RCC 7860 (cell line): ENCODE data around the gene HEXD.
A peak's percentile ranks its signal among the peaks of the same experiment; 100 is the strongest.

Experiments used
- DNase-seq: peaks from one replicate; pipeline ENCODE4 v3.0.0-alpha.2; 2015; ENCODE audit warnings: low spot score
- FAIRE-seq: peaks from 2 replicates; lab custom pipeline; 2012; peaks lifted over from hg19 to GRCh38; lab: Jason Lieb, UNC

The HEXD gene

GRCh38 chr17:82414548-82415281 lies 3.4 kb upstream of the HEXD start:
- DNase-seq (no peak), FAIRE-seq (no peak)

GRCh38 chr17:82415336-82415735 lies 2.8 kb upstream of the HEXD start:
- no peak for FAIRE-seq
- DNase-seq, result no peak

DNA sequence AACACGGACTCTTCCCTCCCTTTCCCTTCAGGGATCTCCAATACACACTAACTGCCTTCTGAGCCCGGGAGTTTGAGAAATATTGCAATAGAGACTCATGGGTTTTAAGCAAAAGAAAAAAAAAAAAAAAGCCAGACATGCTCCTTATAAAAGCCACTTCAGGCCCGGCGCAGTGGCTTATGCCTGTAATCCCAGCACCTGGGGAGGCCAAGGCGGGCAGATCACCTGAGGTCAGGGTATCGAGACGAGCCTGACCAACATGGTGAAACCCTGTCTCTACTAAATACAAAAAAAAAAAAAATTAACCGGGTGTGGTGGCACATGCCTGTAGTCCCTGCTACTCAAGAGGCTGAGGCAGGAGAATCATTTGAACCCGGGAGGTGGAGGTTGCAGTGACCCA lies 2.4 kb upstream of the HEXD start:
- DNase-seq (no peak), FAIRE-seq (no peak)

- DNase-seq, result no peak
- no peak for FAIRE-seq
Measured at GRCh38 chr17:82416264-82416663, 1.9 kb upstream of the HEXD start.

DNA sequence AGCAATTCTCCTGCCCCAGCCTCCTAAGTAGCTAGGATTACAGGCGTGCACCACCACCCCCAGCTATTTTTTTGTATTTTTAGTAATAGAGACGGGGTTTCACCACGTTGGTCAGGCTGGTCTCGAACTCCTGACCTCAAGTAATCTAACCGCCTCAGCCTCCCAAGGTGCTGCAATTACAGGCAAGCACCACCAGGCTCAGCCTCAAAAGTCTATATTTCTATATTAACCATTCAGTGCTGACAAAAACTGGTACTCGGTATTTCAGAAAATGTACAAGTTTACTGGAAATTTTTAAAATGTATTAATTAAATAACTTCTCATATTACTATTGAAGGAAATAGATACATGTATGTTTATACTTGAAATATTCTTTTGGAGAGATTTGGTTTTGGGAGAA lies 1.4 kb upstream of the HEXD start:
- FAIRE-seq (no peak), DNase-seq (no peak)

DNA sequence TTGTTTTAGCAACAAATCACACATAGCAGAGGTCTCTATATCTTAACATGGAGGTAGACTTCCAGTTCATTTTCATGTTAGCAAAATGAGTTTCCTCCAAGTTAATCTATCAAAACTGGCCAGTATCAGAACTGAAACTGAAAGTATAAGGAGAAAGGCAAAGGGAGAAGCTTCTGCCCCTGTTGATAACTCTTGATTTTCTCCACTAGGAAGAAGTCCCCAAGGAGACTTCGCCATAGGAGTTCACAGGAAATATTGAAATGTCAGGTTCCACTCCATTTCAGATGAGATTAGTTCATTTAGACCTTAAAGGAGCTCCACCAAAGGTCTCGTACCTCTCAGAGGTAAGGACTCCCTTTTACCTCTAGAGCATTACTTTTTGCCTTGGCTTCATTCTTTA lies 1.4 kb downstream of the HEXD start:
- DNase-seq, result no peak
- FAIRE-seq, result no peak

- no peak for FAIRE-seq
- DNase-seq, result no peak
Measured at GRCh38 chr17:82424001-82424862, 6.1 kb downstream of the HEXD start.

- FAIRE-seq (no peak), DNase-seq (no peak)
Measured at GRCh38 chr17:82424863-82425159, 6.7 kb downstream of the HEXD start.

- no peak for DNase-seq
- no peak for FAIRE-seq
Measured at GRCh38 chr17:82428546-82428945, 10.4 kb downstream of the HEXD start.

- DNase-seq (no peak), FAIRE-seq (no peak)
Measured at GRCh38 chr17:82429824-82430223, 11.7 kb downstream of the HEXD start.

GRCh38 chr17:82432017-82432416 lies 13.9 kb downstream of the HEXD start:
- DNase-seq (no peak), FAIRE-seq (no peak)

DNA sequence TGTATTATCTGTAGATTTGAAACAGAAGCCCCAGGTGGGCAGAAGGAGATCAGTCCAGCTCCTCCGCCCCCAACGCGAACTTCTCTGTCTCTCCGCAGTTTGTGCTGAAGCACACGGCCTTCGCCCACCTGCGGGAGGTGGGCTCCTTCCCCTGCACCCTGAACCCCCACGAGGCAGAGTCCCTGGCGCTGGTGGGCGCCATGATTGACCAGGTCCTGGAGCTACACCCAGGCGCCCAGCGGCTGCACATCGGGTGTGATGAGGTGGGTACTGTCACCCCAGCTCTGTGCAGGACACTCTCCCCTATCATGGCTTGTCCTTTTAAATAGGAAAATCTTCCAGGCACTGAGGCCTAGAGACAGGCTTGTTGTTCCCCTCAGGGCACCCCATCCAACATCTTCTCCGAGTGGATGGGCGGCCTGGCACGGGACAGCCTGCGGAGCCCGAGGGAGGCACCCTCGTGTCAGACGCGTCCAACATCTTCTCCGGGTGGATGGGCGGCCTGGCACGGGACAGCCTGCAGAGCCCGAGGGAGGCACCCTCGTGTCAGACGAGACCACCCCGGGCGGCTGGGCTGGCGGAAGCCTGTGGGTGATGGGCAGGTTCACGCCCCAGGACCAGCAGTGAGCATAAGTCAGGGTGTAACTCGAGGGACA lies 15.5 kb downstream of the HEXD start:
- DNase-seq (no peak), FAIRE-seq (no peak)

- FAIRE-seq (no peak), DNase-seq (no peak)
Measured at GRCh38 chr17:82434216-82434565, 16.0 kb downstream of the HEXD start.

DNA sequence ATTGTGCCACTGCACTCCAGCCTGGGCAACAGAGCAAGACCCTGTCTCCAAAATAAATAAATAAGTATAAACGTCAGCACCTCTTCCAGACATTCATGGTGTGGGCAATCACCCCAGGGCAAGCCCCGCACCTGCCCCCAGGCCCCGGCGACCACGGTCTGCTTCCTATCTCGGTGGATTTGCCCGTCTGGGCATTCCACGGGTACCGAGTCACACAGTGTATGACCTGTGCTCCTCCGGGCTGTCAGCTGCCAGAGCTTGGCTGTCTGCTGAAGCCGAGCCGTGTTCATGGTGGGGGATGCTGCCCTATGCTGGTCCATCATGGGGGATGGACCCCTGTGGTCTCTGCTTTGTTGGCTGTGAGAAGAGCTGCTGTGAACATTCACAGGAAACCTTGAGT lies 17.0 kb downstream of the HEXD start:
- FAIRE-seq (no peak), DNase-seq (peak; percentile 66)

- FAIRE-seq (no peak), DNase-seq (peak; percentile 39)
Measured at GRCh38 chr17:82435601-82436583, 17.7 kb downstream of the HEXD start.

DNA sequence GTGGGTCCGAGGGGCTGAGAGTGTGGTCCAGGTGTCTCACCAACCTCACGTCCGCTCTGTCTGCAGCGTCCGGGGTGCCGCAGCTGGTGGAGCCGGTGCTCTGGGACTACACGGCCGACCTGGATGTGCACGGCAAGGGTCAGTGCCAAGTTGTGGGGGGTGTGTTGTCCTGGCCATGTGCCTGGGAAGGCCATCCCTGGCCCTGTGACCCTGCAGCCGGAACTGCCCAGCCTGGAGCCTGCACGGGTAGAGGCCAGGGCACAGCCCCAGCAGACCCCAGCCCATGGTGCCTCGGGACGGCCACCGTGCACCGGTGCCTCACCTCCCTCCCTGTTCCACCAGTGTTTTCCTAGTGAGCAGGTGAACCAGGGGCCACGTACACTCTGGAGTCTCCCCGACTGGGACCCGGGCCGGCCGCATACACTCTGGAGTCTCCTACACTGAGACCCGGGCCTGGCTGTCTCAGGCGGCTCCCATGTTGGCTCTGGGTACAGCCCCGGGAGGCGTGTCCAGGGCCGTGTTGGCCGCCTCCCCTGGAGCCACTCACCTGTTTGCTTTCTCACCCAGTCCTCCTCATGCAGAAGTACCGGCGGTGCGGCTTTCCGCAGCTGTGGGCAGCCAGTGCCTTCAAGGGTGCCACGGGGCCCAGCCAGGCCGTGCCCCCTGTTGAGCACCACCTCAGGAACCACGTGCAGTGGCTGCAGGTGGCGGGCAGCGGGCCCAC lies 18.6 kb downstream of the HEXD start:
- FAIRE-seq (no peak), DNase-seq (no peak)

DNA sequence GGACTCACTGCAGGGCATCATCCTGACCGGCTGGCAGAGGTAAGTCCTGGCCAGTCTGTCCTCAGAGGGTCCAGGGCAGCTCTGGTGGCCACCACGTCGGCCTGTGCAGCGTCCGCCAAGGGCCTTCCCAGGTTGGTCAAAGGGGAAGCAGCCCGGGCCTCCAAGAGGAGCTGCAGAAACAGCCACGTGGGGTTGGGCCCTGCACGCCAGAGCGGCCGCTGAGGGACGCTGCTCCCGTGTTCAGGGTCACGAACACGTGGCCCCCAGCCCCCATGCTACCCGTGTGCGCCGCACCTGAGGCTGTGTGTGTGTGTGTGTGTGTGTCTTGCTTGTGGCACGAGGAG lies 19.1 kb downstream of the HEXD start:
- FAIRE-seq, result no peak
- DNase-seq, result no peak

DNA sequence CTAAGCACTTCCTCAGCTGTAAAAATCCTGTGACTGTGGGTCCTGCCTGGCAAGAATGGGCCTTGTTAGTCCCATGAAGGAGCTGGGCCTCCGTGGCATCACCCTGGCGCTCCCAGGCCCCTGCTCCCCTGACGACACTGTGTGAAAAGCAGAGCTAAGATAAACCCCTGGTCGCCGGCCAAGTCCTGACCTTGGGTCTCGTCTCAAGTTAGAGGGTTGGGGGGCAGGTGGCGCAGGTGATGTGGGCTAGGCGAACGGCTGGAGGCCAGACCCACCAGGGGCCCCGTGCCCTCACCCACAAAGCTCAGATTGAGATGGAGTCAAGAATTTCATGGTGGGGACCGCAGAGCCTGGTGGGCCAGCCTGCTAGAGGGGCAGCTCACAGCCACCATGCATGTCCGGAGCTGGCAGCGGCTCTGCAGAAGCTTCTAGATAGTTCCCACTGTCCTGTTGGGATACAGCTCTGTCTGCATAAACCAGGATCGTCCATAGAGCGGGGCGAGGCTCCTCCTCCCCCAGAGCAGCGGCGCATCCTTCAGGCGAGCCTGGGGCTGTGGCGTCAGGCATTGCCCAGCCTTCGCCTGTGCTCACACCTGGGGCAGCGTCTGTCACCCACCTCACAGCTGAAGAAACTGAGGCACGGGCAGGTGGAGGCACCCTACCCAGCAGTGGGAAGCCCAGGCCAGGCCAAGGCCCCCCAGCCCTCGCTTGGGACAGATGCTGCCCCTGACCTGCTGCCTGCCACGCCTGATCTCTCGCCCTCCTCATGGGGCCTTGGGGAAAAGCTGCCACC lies 20.4 kb downstream of the HEXD start:
- DNase-seq, result no peak
- no peak for FAIRE-seq

DNA sequence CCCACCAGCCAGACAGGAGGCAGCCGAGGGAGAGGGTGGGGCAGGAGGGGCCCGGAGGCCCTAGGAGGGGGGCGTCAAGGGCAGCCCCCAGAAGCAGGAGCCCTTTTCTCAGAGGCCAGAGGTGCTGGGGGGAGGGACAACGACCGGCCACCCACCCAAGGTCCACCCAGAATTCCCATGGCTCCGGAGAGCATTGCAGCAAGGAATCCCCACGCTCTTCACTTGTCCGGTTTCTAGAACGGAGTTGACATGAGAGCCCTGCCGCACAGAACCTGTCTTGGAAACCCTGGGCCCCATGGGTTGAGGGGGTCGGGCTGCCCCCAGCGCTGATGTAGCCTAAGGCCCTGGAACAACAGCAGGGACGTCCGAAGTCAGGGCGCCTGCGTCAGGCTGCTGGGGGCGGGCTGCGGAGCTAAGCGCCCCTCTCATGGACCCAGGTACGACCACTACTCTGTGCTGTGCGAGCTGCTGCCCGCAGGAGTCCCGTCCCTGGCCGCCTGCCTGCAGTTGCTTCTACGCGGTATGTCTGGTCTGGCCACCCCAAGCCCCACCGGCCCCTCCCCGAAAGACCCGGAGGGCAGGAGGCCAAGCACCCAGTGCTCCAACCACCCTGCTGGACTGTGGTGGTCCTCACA lies 21.2 kb downstream of the HEXD start:
- no peak for FAIRE-seq
- no peak for DNase-seq
